Uterine smooth muscle cell (primary cell): ENCODE measurements around the gene HDAC11. TPM values are rescaled to one million over a fixed set of nuclear protein-coding genes. Genes with fewer than 3 reads are reported as not detected.

Experiments used
- total RNA-seq: library from RNA; depleted of rRNA; stranded (reverse); fragments of >200 nt; gene quantifications from 2 replicates; pipeline ENCODE4 v1.2.3, GENCODE V29; 2014

The HDAC11 gene, protein sequence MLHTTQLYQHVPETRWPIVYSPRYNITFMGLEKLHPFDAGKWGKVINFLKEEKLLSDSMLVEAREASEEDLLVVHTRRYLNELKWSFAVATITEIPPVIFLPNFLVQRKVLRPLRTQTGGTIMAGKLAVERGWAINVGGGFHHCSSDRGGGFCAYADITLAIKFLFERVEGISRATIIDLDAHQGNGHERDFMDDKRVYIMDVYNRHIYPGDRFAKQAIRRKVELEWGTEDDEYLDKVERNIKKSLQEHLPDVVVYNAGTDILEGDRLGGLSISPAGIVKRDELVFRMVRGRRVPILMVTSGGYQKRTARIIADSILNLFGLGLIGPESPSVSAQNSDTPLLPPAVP
- 11.5 and 21.2 TPM in 2 replicates for total RNA-seq

GRCh38 chr3:13479582-13480339 is at the start of gene HDAC11:
TSS of gene HDAC11 (plus strand) at chr3:13480306. CDS start at chr3:13480348, 42 bp downstream.

DNA sequence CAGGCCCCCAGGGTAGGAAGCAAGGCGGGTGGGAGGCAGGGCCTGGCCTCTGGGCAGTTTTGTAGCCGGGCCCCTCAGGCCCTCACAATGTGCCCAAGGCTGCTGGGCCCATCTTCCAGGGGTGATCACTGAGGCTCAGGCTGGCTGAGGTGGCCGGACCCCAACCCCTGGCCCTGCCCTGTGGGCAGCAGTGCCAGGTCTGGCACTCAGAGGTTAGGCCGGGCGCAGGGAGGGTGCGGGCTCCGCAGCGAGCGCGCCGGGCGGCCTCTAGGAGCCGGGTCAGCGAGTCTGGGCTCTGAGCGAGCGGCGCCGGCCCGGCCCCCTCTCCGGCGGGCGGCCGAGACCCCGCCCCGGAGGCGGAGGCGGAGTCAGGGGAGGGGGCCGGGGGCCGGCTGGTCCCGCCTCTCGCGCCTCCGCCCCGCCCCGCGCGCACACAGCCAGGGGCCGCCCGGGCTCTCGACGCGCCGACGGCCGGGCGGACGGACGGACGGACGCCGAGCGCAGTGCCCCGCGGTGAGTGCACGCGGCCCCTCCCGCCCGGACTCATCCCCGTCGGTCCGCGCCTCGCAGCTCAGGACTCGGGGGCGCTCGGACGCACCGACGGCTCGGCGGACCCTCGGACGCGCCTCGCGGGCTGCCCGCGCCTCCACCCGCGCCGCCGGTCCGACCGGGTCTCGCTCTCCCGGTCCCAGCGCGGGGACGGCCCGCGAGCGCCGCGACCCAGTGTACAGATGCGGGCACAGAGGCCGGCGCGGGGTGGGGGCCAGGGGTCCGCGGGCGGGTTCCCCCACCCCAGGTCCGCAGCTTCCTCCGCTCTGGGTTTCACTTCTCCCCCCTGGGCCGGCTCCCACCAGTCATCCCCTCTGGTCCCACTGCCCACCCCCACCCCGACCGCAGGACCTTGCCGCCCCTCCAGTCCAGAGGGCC is 68.9 kb downstream of the HDAC11 start, which contains the start of gene FBLN2:
FBLN2 (plus strand) TSS at position 430 of the 927 bp plus-strand sequence. CDS start 21,231 bp downstream, outside the sequence.

Other genes with a start within 250 kb of the HDAC11 start
- gene NUP210, start 60.0 kb upstream of the HDAC11 start, total RNA-seq, result 0.77 and 1.9 TPM in 2 replicates
- 18.0 and 113 TPM in 2 replicates for gene FBLN2, start 68.8 kb downstream of the HDAC11 start, total RNA-seq